GM18858 (cell line): ENCODE data around the gene HAUS7.
"Not testable (repeated sequence)": the region's sequence is repeated elsewhere in the genome, so short reads cannot be mapped to it uniquely, and the experiment has no call there.

Experiments
- ATAC-seq: cut with Tn5 transposase; IDR thresholded peaks from one replicate; pipeline ENCODE4 v1.9.1; 2021; ENCODE audit not compliant: unreplicated experiment

The HAUS7 gene

GRCh38 chrX:153411255-153411987 is 59.0 kb downstream of the HAUS7 start, which contains the start of gene ZFP92:
TSS of gene ZFP92 (plus strand) at chrX:153411472. CDS start at chrX:153418323, 6,851 bp downstream.
- no peak for ATAC-seq

GRCh38 chrX:153410888-153411254 is 59.5 kb downstream of the HAUS7 start:
- ATAC-seq: no peak

- no peak for ATAC-seq
Observed at GRCh38 chrX:153410373-153410772, 60.0 kb downstream of the HAUS7 start.

DNA sequence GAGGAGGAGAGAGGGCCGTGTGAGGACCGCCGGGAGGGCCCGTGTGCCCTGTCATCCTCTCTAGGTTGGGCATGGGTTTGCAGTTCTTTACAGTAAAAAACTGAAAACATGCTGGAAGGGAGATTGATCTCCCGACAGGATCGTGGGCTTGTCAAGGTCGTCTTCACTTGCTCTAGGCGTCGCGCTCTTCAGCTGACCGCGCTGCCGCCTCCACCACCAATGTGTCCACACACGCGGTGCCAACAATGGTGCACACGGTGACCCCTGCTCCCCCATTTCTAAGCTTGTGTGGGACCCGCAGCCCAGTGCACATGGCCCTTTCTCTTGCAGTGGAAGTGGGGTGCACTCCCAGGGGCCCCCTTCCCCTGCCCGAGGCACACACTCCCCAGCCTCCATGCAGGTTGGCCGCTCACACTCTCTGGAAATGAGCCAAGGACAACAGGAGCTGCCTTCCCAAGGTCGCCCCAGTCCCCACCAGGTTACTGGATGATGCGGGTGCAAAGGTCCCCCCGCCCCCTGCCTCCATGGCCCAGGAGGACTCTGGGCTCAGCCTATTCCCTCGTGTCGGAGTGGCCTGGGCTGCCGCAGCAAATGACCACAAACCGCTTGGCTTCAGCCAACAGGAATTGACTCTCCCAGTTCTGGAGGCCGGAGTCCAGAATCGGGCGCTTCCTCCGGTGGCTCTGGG is 60.8 kb downstream of the HAUS7 start:
- ATAC-seq: no peak

- no peak for ATAC-seq
Observed at GRCh38 chrX:153408871-153409351, 61.5 kb downstream of the HAUS7 start.

GRCh38 chrX:153408221-153408721 is 62.1 kb downstream of the HAUS7 start:
- ATAC-seq: no peak

DNA sequence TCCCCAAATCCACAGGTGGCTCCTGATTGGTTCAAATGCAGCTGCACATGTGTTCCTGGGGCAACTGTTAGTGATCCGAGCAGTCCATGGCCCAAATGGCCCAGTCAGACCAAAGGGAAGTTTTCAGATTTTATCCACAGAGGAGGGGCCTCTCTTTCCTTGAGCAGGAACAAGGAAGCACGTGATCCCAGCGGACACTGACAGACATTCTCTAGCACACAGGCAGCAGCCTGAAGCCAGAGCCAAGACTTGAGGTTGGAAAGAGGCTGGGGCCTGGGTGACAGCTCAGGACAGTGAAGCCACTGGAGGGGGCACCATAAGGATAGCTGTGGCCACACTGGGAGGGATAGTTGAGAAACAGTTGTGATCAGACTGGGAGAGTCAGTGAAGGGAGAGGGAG is 62.6 kb downstream of the HAUS7 start:
- no peak for ATAC-seq

DNA sequence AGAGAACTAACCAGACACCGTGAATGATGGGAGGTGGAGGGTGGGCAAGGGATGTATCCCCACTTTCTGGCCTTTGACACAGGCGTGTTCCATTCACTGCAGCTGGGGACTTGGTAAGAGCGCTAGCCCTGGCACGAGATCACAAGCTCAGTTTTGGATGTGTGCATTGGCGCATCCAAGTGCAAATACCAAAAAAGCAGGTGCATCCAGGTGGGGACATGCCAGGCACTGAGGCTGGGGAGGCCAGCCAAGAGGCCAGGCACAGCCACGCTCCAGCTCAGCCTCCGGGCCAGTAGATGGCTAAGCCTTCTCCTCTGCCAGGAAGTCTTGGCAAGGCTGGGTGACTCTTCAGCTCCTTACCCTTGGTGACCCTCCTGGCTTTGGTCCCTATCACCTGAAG is 63.5 kb downstream of the HAUS7 start:
- ATAC-seq: no peak

DNA sequence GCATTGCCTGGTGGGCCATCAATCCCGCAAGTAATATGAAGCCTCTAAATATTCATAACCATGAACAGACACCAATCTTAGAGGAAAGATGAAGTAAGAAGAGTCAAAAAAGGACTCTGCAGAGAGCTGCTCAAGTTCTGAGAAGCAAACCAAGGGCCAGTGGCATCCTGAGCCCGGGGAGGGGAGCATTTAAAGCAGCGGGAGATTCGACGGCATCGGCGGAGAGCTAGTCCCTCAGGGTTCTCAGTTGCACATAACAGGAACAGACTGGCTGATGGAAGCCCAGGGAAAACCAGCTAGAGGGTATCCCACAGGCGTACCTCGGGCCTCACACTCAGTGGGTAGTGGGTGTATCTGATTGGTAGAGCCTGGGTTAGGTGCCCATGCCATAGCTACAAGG is 64.4 kb downstream of the HAUS7 start:
- ATAC-seq: no peak

GRCh38 chrX:153405426-153405825 is 65.0 kb downstream of the HAUS7 start:
- ATAC-seq: no peak

DNA sequence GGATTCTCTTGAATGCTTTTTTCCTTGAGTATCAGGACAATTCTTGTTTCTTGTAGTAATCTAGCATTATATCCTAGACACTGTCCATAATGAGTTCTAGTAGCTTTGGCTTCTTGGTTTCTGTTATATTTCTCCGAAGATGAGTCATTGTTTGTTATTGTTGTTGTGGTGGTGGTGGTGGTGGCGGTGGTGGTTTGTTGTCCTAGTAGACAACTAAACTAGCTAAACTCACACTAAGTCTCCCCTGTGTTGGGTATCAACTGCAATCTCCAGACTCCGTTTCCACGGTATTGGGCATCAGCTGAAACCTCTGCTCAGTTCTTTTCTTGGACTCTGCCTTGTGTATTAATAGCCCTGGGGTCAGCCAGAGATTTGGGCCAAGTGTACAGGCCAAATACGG is 66.0 kb downstream of the HAUS7 start:
- ATAC-seq: not testable (repeated sequence)

- ATAC-seq: no peak
Observed at GRCh38 chrX:153401133-153401764, 69.1 kb downstream of the HAUS7 start, which contains the start of gene PNMA6E. TSS of gene PNMA6E (minus strand) at chrX:153401350. CDS start at chrX:153398849, 2,501 bp downstream.

- no peak for ATAC-seq
Observed at GRCh38 chrX:153400146-153401132, 69.9 kb downstream of the HAUS7 start.

- no peak for ATAC-seq
Observed at GRCh38 chrX:153398275-153398960, 72.0 kb downstream of the HAUS7 start.
